Smooth muscle cell (in vitro differentiated cells): ENCODE results near the gene SLC17A5. TPM values are rescaled to one million over a fixed set of nuclear protein-coding genes. Genes with fewer than 3 reads are reported as not detected.
"Not testable (repeated sequence)": the region's sequence is repeated elsewhere in the genome, so short reads cannot be mapped to it uniquely, and the experiment has no call there.

Source experiments
- DNase-seq: peaks from one replicate; lab custom pipeline; 2025; ENCODE audit not compliant: unreplicated experiment; lab: John Stamatoyannopoulos, UW
- H2AFZ ChIP-seq: fragments of 200-600 bp; sonication (generic); 2 replicates; pipeline ENCODE4 v1.6.0; 2016; ENCODE audit warnings: antibody characterized with exemption, low read depth, mild to moderate bottlenecking
- H3F3A ChIP-seq: fragments of 200-600 bp; sonication (generic); 2 replicates; pipeline ENCODE4 v1.6.0; 2017; ENCODE audit warnings: antibody characterized with exemption, low read depth
- H3K27ac ChIP-seq: fragments of 200-600 bp; sonication (generic); 2 replicates; pipeline ENCODE4 v1.5.1; 2016; ENCODE audit warnings: low read depth, mild to moderate bottlenecking
- H3K27me3 ChIP-seq: fragments of 200-600 bp; sonication (generic); 2 replicates; pipeline ENCODE4 v1.6.1; 2016; ENCODE audit warnings: low read depth, mild to moderate bottlenecking
- H3K36me3 ChIP-seq: fragments of 200-600 bp; sonication (generic); 2 replicates; pipeline ENCODE4 v1.5.1; 2016; ENCODE audit warnings: low read depth
- H3K4me1 ChIP-seq: fragments of 200-600 bp; sonication (generic); 2 replicates; pipeline ENCODE4 v1.5.1; 2016; ENCODE audit warnings: low read depth
- H3K4me2 ChIP-seq: fragments of 200-600 bp; sonication (generic); 2 replicates; pipeline ENCODE4 v1.6.0; 2016; ENCODE audit warnings: mild to moderate bottlenecking
- H3K4me3 ChIP-seq: fragments of 200-600 bp; sonication (generic); 2 replicates; pipeline ENCODE4 v1.5.1; 2016; ENCODE audit warnings: mild to moderate bottlenecking
- H3K79me2 ChIP-seq: fragments of 200-600 bp; sonication (generic); 2 replicates; pipeline ENCODE4 v1.6.0; 2016; ENCODE audit warnings: low read depth, mild to moderate bottlenecking
- H3K9ac ChIP-seq: fragments of 200-600 bp; sonication (generic); 2 replicates; pipeline ENCODE4 v1.6.0; 2016; ENCODE audit warnings: low read depth
- H3K9me3 ChIP-seq: fragments of 200-600 bp; sonication (generic); replicated peaks from 2 replicates; pipeline ENCODE4 v1.5.1; 2016; ENCODE audit warnings: low read depth
- H4K20me1 ChIP-seq: fragments of 200-600 bp; sonication (generic); 2 replicates; pipeline ENCODE4 v1.6.0; 2016; ENCODE audit warnings: low read depth
- CTCF ChIP-seq: fragments of 200-600 bp; sonication (generic); IDR thresholded peaks from 2 replicates; pipeline ENCODE4 v1.5.1; 2017; ENCODE audit warnings: borderline replicate concordance, mild to moderate bottlenecking, antibody characterized with exemption; ENCODE audit not compliant: insufficient read depth, poor library complexity, severe bottlenecking
- WGBS: methylation state at CpG from one replicate; pipeline ENCODE4 v1.1.7; 2016; ENCODE audit warnings: low lambda C conversion rate; 5-methylcytosine and 5-hydroxymethylcytosine counted together
- polyA plus RNA-seq: library from polyadenylated mRNA; unstranded; fragments of >200 nt; fragmentation: Nextera tagmentation; extraction: Ambion mirVana; gene quantifications from 2 replicates; pipeline ENCODE4 v1.2.1, GENCODE V29; 2016
- total RNA-seq: library from RNA; depleted of rRNA; stranded (reverse); fragments of >200 nt; gene quantifications from 2 replicates; pipeline ENCODE4 v1.2.3, GENCODE V29; 2014

Gene SLC17A5
- total and polyA plus RNA-seq, 2 experiments from 2014 or later: 36.4 to 39.9 TPM

- Histone ChIP-seq H3K9ac (no peak overlapping the region), H4K20me1 (no peaks in the 10 kb centered on the region), H3F3A (peaks cover 11% of the 10 kb centered on the region), H3K4me1 (peaks cover 19% of the 10 kb centered on the region), H3K4me2 (no peak overlapping the region), H3K27me3 (no peaks in the 10 kb centered on the region), H2AFZ (no peak overlapping the region), H3K27ac (no peak overlapping the region), H3K4me3 (no peak overlapping the region), H3K36me3 (no peaks in the 10 kb centered on the region), H3K9me3 (no peaks in the 10 kb centered on the region), H3K79me2 (no peaks in the 10 kb centered on the region)
- WGBS: 76% methylated on average over 4 of the region's 4 CpGs
- TF ChIP-seq CTCF: no peak
- DNase-seq: no peak
These were observed 95.0 kb downstream of the SLC17A5 start for GRCh38 chr6:73558624-73559398.

DNA sequence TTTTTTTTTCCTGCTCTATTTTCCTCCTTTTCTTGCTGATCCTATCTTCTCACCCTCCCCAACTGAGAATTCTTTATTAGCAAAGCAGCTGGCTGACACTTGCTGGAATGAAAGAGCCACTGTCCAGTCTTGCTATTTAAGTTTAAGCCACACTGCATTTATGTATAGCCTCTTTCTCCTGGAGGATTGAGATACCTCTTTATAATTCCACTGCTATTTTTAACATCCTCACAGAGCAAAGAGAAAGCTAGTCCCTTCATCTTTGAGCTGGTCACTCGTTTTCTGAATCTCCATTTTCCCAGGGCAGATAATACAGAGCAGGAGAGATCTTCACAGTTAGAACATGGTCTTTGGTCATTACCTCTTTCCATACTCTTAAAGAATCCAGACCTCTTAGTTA lies 97.0 kb downstream of the SLC17A5 start:
- peak overlapping the region; percentile 71 for H2AFZ ChIP-seq
- DNase-seq: no peak
- no peak overlapping the region for H3K27ac ChIP-seq
- H3K4me1 ChIP-seq: peaks cover 19% of the 10 kb centered on the region
- no peaks in the 10 kb centered on the region for H3K36me3 ChIP-seq
- no peak overlapping the region for H3K9ac ChIP-seq
- peak overlapping the region; percentile 18 for H3K4me2 ChIP-seq
- no peaks in the 10 kb centered on the region for H3K9me3 ChIP-seq
- no peaks in the 10 kb centered on the region for H3K27me3 ChIP-seq
- H3K4me3 ChIP-seq: no peak overlapping the region
- H4K20me1 ChIP-seq: no peaks in the 10 kb centered on the region
- TF ChIP-seq CTCF: no peak
- WGBS: 30% methylated on average over 1 of the region's 1 CpG
- H3F3A ChIP-seq: peaks cover 11% of the 10 kb centered on the region
- H3K79me2 ChIP-seq: no peaks in the 10 kb centered on the region

DNA sequence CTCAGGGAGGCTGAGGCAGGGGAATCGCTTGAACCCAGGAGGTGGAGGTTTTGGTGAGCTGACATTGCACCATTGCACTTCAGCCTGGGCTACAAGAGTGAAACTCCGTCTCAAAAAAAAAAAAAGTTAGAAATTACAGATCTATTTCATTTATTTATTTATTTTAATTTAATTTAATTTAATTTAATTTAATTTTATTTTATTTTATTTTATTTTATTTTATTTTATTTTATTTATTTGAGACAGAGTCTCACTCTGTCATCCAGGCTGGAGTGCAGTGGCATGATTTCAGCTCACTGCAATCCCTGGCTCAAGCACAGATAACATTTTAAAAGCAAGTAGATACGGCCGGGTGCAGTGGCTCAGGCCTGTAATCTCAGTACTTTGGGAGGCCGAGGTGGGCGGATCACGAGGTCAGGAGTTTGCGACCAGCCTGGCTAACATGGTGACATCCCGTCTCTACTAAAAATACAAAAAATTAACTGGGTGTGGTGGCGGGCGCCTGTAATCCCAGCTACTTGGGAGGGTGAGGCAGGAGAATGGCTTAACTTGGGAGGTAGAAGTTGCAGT lies 98.3 kb downstream of the SLC17A5 start:
- not testable (repeated sequence) for H3K36me3 ChIP-seq, H3K4me3 ChIP-seq, DNase-seq, H3K79me2 ChIP-seq, H3K27ac ChIP-seq, H2AFZ ChIP-seq, H4K20me1 ChIP-seq, H3K9me3 ChIP-seq, H3K9ac ChIP-seq, H3K27me3 ChIP-seq, H3K4me2 ChIP-seq
- 45% methylated on average over 11 of the region's 11 CpGs for WGBS
- Histone ChIP-seq H3F3A (peaks cover 11% of the 10 kb centered on the region), H3K4me1 (peaks cover 16% of the 10 kb centered on the region)

DNA sequence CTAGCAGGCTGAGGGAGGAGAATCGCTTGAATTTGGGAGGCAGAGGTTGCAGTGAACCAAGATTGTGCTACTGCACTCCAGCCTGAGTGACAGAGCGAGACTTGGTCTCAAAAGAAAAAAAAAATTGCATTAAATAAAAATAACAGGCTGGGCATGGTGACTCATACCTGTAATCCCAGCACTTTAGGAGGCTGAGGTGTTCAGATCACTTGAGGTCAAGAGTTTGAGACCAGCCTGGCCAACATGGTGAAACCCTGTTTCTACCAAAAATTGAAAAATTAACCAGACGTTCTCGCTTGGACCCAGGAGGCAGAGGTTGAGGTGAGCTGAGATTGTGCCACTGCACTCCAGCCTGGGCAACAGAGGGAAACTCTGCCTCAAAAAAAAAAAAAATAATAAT lies 102.7 kb downstream of the SLC17A5 start:
- H3K4me1 ChIP-seq, H3K27me3 ChIP-seq: not testable (repeated sequence)

More for the DNA sequence above, 102.7 kb downstream of the SLC17A5 start:
- not testable (repeated sequence) for H3K27ac ChIP-seq, H3F3A ChIP-seq, H3K36me3 ChIP-seq, H3K79me2 ChIP-seq, H3K4me3 ChIP-seq, H3K9me3 ChIP-seq, H2AFZ ChIP-seq, H3K9ac ChIP-seq, H3K4me2 ChIP-seq, DNase-seq, H4K20me1 ChIP-seq
- 99% methylated on average over 4 of the region's 4 CpGs for WGBS
